Measurements from ENCODE around the gene HEYL. TPM values are rescaled to one million over a fixed set of nuclear protein-coding genes. Genes with fewer than 3 reads are reported as not detected.

HEYL gene
- total RNA-seq, 2 donors from 2014 or later: 28.1 to 35.4 TPM

DNA sequence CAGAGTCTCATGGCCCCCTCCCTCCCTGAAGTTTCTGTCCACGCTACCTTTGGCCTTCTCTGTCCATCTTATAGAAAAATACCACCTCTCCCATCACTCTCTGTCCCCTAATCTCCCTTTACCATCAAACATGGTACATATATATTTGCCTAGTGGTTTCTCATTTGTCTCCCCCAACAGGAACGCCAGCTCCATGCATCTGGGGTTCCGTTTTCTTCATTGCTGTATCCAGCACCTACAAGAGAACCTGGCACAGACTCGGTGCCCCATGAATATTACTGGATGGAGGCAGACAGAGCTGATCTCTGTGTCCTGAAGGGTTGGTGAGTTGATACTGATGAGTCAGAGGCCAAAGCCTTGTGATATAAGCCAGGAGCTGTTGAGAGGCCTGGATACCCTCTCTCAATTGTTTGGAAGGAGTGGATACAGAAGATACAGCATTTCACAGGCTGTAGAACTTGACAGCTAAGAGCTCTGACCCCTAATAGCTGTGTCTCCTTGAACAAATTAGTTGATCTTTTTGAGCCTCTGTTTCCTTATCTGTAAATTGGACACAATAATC is 21.9 kb downstream of the HEYL start:
- Histone ChIP-seq H3K36me3 (no peaks in the 10 kb centered on the region), H3K4me1 (peaks cover 0 to under 1% of the 10 kb centered on the region in 2 donors), H3K27ac (no peak overlapping the region), H3K4me3 (no peak overlapping the region), H3K9me3 (no peaks in the 10 kb centered on the region), H3K27me3 (no peaks in the 10 kb centered on the region)
- no peak for DNase-seq (ENCODE audit: low spot score)
- TF ChIP-seq, protein P1, sequence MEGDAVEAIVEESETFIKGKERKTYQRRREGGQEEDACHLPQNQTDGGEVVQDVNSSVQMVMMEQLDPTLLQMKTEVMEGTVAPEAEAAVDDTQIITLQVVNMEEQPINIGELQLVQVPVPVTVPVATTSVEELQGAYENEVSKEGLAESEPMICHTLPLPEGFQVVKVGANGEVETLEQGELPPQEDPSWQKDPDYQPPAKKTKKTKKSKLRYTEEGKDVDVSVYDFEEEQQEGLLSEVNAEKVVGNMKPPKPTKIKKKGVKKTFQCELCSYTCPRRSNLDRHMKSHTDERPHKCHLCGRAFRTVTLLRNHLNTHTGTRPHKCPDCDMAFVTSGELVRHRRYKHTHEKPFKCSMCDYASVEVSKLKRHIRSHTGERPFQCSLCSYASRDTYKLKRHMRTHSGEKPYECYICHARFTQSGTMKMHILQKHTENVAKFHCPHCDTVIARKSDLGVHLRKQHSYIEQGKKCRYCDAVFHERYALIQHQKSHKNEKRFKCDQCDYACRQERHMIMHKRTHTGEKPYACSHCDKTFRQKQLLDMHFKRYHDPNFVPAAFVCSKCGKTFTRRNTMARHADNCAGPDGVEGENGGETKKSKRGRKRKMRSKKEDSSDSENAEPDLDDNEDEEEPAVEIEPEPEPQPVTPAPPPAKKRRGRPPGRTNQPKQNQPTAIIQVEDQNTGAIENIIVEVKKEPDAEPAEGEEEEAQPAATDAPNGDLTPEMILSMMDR (IDR thresholded peaks at IDR 0.05): no peak

DNA sequence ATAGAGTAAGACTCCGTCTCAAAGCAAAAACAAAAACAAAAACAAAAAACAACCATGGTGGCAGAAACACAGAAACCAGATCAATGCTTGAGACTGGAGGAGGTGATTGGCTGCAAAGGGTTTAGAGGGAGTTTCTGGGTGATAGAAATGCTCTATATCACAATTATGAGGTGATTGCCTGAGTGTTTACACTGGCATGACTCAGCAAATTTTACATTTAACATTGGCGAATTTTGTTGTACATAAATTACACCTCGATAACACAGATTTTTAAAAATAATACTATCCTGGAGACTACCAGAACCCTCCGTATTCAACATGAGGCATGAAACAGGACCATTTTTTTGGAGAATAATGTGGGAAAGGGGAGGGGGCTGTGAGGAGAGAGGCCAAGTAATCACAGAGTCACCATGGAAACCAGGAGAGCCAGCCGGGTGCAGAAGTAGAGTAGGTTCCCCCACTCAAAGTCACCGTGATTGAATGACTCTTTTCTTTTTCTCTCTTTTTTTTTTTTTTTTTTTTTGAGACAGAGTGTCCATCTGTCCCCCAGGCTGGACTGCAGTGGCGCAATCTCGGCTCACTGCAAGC is 24.3 kb downstream of the HEYL start:
- TF ChIP-seq, protein P1 (IDR thresholded peaks at IDR 0.05): no peak
- H3K4me1 ChIP-seq: peaks cover 0 to 4% of the 10 kb centered on the region in 2 donors
- no peaks in the 10 kb centered on the region for H3K9me3 ChIP-seq
- H3K27ac ChIP-seq: peak overlapping the region in 1 of 2 donors; percentile 10
- no peak overlapping the region for H3K4me3 ChIP-seq
- no peak for DNase-seq (ENCODE audit: low spot score)
- no peaks in the 10 kb centered on the region for H3K36me3 ChIP-seq
- H3K27me3 ChIP-seq: no peaks in the 10 kb centered on the region

DNA sequence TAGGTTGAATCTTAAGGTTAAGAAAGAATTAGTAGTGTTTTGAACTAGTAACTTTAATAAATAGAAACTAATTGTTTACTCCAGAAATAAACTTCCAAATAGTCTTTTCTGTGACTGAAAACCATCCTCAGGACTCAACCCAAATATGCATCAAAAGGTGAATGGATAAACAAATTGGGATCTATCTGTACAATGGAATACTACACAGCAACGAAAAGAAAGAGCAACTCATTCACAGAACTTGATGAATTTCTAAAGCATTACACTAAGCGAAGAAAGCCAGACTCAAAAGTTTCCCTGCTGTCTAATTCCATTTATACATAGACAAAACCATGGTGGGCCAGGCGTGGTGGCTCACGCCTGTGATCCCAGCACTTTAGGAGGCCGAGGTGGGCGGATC is 25.0 kb downstream of the HEYL start:
- H3K9me3 ChIP-seq: no peaks in the 10 kb centered on the region
- no peak overlapping the region for H3K27ac ChIP-seq
- no peaks in the 10 kb centered on the region for H3K27me3 ChIP-seq
- peaks cover 0 to 11% of the 10 kb centered on the region in 2 donors for H3K4me1 ChIP-seq
- H3K36me3 ChIP-seq: no peaks in the 10 kb centered on the region
- TF ChIP-seq, protein P1 (IDR thresholded peaks at IDR 0.05): no peak
- no peak for DNase-seq (ENCODE audit: low spot score)
- H3K4me3 ChIP-seq: no peak overlapping the region

DNA sequence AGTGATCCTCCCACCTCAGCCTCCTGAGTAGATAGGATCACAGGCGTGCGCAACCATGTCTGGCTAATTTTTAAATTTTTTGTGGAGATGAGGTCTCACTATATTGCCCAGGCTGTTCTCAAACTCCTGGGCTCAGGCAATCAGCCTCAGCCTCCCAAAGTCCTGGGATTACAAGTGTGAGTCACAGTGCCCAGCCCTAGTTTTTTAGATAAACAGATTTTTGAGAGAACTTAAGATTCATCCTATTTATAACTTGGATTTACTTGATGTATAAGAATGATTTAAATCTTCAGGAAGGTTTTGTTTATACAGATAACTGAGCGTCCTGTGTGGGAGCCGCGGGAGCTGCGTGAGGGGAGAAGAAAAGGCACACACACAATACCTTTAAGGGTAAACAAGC is 26.2 kb downstream of the HEYL start:
- Histone ChIP-seq H3K9me3 (no peaks in the 10 kb centered on the region), H3K27me3 (no peaks in the 10 kb centered on the region), H3K27ac (no peak overlapping the region), H3K4me3 (no peak overlapping the region), H3K36me3 (no peaks in the 10 kb centered on the region), H3K4me1 (peaks cover 0 to 16% of the 10 kb centered on the region in 2 donors)
- no peak for DNase-seq (ENCODE audit: low spot score)
- TF ChIP-seq, protein P1 (IDR thresholded peaks at IDR 0.05): no peak

DNA sequence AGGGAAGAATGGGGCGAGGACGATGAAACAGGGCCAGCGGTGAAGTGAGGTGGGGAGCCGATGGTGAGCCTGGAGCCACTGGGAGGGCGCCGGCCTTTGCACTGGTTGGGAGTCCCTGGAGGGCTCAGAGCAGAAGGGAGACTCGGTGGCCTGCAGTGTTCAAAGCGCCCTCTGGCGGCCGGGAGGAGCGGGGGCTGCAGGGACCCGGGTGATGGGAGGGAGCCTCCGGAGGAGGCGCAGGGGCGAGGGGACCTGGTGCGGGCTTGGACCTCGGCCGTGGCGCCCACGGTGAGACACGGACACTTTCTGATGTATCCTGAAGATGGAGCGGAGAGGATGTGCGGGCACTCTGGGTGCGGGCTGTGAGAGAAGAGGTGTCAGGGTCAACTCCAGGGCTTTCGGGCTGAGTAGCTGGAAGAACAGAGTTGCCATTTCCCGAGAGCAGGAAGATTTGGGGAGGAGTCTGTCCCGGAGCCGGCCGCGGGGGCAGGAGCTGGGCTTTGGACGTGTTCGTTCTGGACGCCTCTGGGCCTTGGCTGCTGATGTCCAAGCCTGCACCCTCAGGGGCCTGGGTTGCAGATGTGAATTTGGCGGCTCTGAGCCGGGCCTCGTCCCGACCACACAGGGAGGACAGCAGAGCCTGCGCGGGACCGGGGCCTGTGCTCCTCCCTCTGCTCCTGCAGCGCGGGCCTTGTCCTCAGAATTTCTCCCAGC is 29.7 kb downstream of the HEYL start:
- no peaks in the 10 kb centered on the region for H3K27me3 ChIP-seq
- peak; percentile 87 for DNase-seq (ENCODE audit: low spot score)
- H3K36me3 ChIP-seq: no peaks in the 10 kb centered on the region
- TF ChIP-seq, protein P1 (IDR thresholded peaks at IDR 0.05): peak; percentile 76 to 90
- peak overlapping the region; percentile 39 to 55 for H3K27ac ChIP-seq
- H3K4me1 ChIP-seq: peaks cover 0 to 20% of the 10 kb centered on the region in 2 donors
- H3K9me3 ChIP-seq: no peaks in the 10 kb centered on the region
- peak overlapping the region in 1 of 2 donors; percentile 6 for H3K4me3 ChIP-seq

Measured in right atrium auricular region (tissue), 2 donors.